CD4-positive, CD25-positive, alpha-beta regulatory T cell (primary cell): Measurements from ENCODE around the gene ELOVL1. TPM values are rescaled to one million over a fixed set of nuclear protein-coding genes. Genes with fewer than 3 reads are reported as not detected.
A peak's percentile ranks its signal among the peaks of the same experiment; 100 is the strongest.

Experiments used
- ATAC-seq, 2 donors: fragments of 150-1000 bp; cut with Tn5 transposase; one replicate each; pipeline ENCODE4 v1.10.0; 2021; ENCODE audit warnings: low read depth in 2 of 2, moderate number of reproducible peaks in 2 of 2, moderate library complexity in 1 of 2
- DNase-seq, 3 donors: peaks; one replicate each; pipeline versions ENCODE4 v3.0.0 to v3.0.0-alpha.2; 2012 to 2022; ENCODE audit warnings: mixed read lengths in 1 of 3
- H3K27ac ChIP-seq: one replicate; pipeline ENCODE4 v1.7.0; 2013; ENCODE audit warnings: mild to moderate bottlenecking, low read length; ENCODE audit not compliant: insufficient read depth, poor library complexity, severe bottlenecking
- H3K27me3 ChIP-seq: one replicate; pipeline ENCODE4 v1.7.0; 2013; ENCODE audit warnings: low read length; ENCODE audit not compliant: control insufficient read depth, insufficient read depth
- H3K36me3 ChIP-seq: one replicate; pipeline ENCODE4 v1.7.0; 2013; ENCODE audit warnings: mild to moderate bottlenecking, low read length, moderate library complexity; ENCODE audit not compliant: control insufficient read depth, insufficient read depth
- H3K4me1 ChIP-seq: 2 replicates; pipeline ENCODE4 v1.7.0; 2013; ENCODE audit warnings: mild to moderate bottlenecking, low read length; ENCODE audit not compliant: insufficient read depth, control insufficient read depth, poor library complexity, severe bottlenecking
- H3K4me3 ChIP-seq: one replicate; pipeline ENCODE4 v1.7.0; 2013; ENCODE audit warnings: low read depth, mild to moderate bottlenecking, low read length, moderate library complexity
- H3K9me3 ChIP-seq, 2 experiments: 1 replicate in 1 of 2; 2 replicates in 1 of 2; pipeline ENCODE4 v1.7.0; 2013; ENCODE audit warnings: low read length in 2 of 2, mild to moderate bottlenecking in 1 of 2, moderate library complexity in 1 of 2; ENCODE audit not compliant: control insufficient read depth in 2 of 2
- H3K27ac Mint-ChIP-seq, 3 donors: one replicate each; pipeline ENCODE4 v1.8.0; 2020 to 2022; ENCODE audit warnings: mild to moderate bottlenecking in 3 of 3, mixed read lengths in 3 of 3, moderate library complexity in 2 of 3
- H3K27me3 Mint-ChIP-seq: one replicate; pipeline ENCODE4 v1.8.0; 2022; ENCODE audit warnings: mild to moderate bottlenecking, mixed read lengths
- H3K36me3 Mint-ChIP-seq: one replicate; pipeline ENCODE4 v1.8.0; 2020; ENCODE audit warnings: mixed read lengths
- H3K4me1 Mint-ChIP-seq, 4 donors: one replicate each; pipeline ENCODE4 v1.8.0; 2020 to 2022; ENCODE audit warnings: mixed read lengths in 4 of 4, mild to moderate bottlenecking in 1 of 4
- H3K4me3 Mint-ChIP-seq, 4 donors: one replicate each; pipeline ENCODE4 v1.8.0; 2020 to 2022; ENCODE audit warnings: mild to moderate bottlenecking in 4 of 4, mixed read lengths in 4 of 4, moderate library complexity in 3 of 4
- H3K9me3 Mint-ChIP-seq, 7 donors: one replicate each; pipeline ENCODE4 v1.8.0; 2020 to 2022; ENCODE audit warnings: mixed read lengths in 7 of 7, mild to moderate bottlenecking in 3 of 7, moderate library complexity in 2 of 7
- polyA plus RNA-seq, 4 donors: library from polyadenylated mRNA; unstranded; fragments of 300-500 nt; fragmentation: Illumina TruSeq; gene quantifications; one replicate each; pipeline ENCODE4 v1.2.3, GENCODE V29; 2021
- total RNA-seq: library from RNA; stranded (reverse); gene quantifications from one replicate; pipeline ENCODE4 v1.2.3, GENCODE V29; 2022

ELOVL1 gene
- total and polyA plus RNA-seq, 5 donors from 2014 or later = 37.1 to 114 (median 77.4) TPM

DNA sequence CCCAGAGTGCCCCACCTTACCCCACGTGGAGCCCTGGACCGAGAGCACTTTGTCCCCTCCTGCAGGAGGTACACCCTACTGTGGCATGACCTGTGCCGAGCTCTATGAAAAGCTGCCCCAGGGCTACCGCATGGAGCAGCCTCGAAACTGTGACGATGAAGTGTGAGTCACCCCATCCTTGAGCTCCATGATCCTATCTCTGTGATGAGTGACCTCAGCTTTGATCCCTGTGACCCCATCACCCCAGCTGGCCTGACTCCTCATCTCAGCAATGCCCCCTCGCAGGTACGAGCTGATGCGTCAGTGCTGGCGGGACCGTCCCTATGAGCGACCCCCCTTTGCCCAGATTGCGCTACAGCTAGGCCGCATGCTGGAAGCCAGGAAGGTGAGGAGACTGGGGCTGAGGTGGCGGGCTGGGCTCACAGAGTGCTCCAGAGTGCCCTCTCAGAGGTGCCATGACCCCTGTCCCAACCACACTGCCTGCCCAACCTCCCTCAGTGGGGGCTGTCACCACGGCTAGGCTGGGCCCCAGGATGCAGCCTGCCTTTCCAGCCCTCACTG lies 46.4 kb downstream of the ELOVL1 start:
- ATAC-seq (no peak), DNase-seq (no peak)
- Histone ChIP-seq H3K4me1 (no peaks in the 10 kb centered on the region), H3K27ac (no peak overlapping the region), H3K4me3 (no peak overlapping the region), H3K9me3 (peaks cover 7 to 19% of the 10 kb centered on the region in 2 experiments), H3K36me3 (no peaks in the 10 kb centered on the region), H3K27me3 (no peaks in the 10 kb centered on the region)
- peaks cover 7% of the 10 kb centered on the region for H3K27me3 Mint-ChIP-seq
- H3K4me3 Mint-ChIP-seq = no peak overlapping the region
- peaks cover 12% of the 10 kb centered on the region for H3K36me3 Mint-ChIP-seq
- H3K9me3 Mint-ChIP-seq = peaks cover 1 to 13% (median 9%) of the 10 kb centered on the region in 7 donors
- H3K4me1 Mint-ChIP-seq = peaks cover 0 to 12% (median 0%) of the 10 kb centered on the region in 4 donors
- no peak overlapping the region for H3K27ac Mint-ChIP-seq

DNA sequence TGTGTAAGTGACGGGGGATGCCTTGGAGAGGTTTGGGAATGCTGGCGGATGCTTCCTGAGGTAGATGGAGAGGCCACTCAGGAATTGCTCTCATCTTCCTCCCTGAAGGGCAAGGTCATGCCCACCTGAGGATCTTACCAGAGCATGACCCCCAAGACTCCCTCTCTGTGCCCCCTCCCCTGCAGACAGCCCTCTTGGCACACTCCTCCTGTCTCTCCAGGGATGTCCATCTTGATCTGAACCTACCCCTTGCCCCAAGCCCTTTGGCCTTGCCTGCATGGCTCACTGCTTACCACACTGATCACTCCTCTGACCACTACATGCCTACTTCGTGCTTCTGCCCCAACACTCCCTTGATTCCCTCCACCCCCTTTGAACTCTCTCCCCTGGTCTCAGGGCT lies 48.0 kb downstream of the ELOVL1 start:
- Histone ChIP-seq H3K36me3 (no peaks in the 10 kb centered on the region), H3K9me3 (peaks cover 3 to 4% of the 10 kb centered on the region in 2 experiments), H3K4me1 (no peaks in the 10 kb centered on the region), H3K27me3 (no peaks in the 10 kb centered on the region), H3K4me3 (no peak overlapping the region), H3K27ac (no peak overlapping the region)
- ATAC-seq = no peak
- peaks cover 0 to 6% (median 2%) of the 10 kb centered on the region in 7 donors for H3K9me3 Mint-ChIP-seq
- H3K27me3 Mint-ChIP-seq = peaks cover under 1% of the 10 kb centered on the region
- H3K36me3 Mint-ChIP-seq = peaks cover 4% of the 10 kb centered on the region
- DNase-seq = no peak
- no peak overlapping the region for H3K4me3 Mint-ChIP-seq
- H3K4me1 Mint-ChIP-seq = peaks cover 0 to 8% (median 0%) of the 10 kb centered on the region in 4 donors
- H3K27ac Mint-ChIP-seq = peak overlapping the region in 1 of 3 donors; percentile 31

DNA sequence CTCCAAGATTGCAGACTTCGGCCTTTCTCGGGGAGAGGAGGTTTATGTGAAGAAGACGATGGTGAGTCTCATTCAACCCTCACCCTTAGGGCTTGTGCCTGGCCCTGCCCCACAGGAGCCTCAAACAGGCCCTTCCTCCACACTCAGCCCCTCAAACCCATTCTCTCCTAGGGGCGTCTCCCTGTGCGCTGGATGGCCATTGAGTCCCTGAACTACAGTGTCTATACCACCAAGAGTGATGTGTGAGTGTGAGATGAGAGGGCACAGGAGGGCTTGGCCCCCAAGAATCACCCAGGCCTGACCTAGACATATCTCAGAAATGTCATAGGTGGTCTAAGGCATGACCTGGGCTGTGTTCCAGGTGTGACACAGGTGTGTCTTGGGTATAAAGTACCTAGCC lies 48.5 kb downstream of the ELOVL1 start:
- DNase-seq = no peak

DNA sequence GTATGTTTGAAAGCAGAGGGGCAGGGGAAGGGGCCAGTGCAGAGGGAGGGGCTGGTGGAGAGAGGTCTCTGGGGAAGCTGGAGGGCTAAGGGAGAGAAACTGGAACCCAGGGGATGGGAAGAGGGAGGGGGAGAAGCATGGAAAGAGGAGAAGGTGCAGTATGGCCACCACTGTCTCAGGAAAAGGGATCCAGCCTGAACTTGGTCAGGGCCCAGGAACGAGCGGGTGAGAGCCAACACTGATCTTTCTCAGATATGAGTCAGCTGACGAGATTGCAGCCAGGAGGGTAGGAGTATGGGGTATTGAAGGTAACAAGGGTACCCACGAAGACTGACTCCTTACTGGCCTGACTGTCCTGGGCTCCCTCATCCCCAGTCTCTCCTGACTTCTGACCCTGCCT lies 49.0 kb downstream of the ELOVL1 start:
- H3K27me3 ChIP-seq = no peaks in the 10 kb centered on the region
- H3K4me3 ChIP-seq = no peak overlapping the region
- no peak for DNase-seq
- no peaks in the 10 kb centered on the region for H3K4me1 ChIP-seq
- no peak overlapping the region for H3K27ac Mint-ChIP-seq
- no peak overlapping the region for H3K27ac ChIP-seq
- no peaks in the 10 kb centered on the region for H3K27me3 Mint-ChIP-seq
- no peaks in the 10 kb centered on the region for H3K36me3 Mint-ChIP-seq
- no peak for ATAC-seq
- H3K9me3 Mint-ChIP-seq = no peaks in the 10 kb centered on the region
- no peaks in the 10 kb centered on the region for H3K9me3 ChIP-seq
- no peak overlapping the region for H3K4me3 Mint-ChIP-seq
- no peaks in the 10 kb centered on the region for H3K4me1 Mint-ChIP-seq
- H3K36me3 ChIP-seq = no peaks in the 10 kb centered on the region

More for the DNA sequence above, 48.5 kb downstream of the ELOVL1 start:
- no peaks in the 10 kb centered on the region for H3K36me3 ChIP-seq
- H3K9me3 ChIP-seq = no peaks in the 10 kb centered on the region
- no peaks in the 10 kb centered on the region for H3K27me3 ChIP-seq
- Mint-ChIP-seq H3K4me1 (peaks cover 0 to 4% (median 0%) of the 10 kb centered on the region in 4 donors), H3K27me3 (no peaks in the 10 kb centered on the region), H3K36me3 (no peaks in the 10 kb centered on the region), H3K27ac (no peak overlapping the region), H3K9me3 (peaks cover 0 to 2% (median 0%) of the 10 kb centered on the region in 7 donors), H3K4me3 (no peak overlapping the region)
- no peaks in the 10 kb centered on the region for H3K4me1 ChIP-seq
- H3K4me3 ChIP-seq = no peak overlapping the region
- no peak for ATAC-seq
- no peak overlapping the region for H3K27ac ChIP-seq

DNA sequence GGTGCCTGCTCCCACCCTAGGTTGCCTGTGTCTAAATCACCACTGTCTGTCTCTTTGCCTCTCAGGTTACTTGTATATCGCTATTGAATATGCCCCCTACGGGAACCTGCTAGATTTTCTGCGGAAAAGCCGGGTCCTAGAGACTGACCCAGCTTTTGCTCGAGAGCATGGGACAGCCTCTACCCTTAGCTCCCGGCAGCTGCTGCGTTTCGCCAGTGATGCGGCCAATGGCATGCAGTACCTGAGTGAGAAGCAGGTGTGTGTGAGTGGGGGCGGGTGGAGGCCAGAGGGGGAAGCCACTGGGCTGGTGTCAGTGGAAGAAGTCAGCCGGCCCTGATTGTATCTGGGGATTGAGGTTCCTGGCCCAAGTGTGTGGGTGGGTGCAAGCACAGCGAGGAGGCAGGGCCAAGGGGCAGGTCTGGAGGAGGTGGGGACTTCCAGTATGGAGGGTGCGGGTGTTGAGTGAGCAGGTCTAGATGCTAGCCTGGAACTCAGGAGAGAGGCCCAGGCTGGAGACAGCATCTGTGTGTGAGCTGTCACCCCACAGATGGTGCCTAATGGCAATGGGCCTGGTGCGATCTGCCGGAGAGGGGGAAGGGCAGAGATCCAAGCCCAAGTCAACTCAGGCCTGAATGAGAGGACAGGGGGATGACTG lies 49.9 kb downstream of the ELOVL1 start:
- H3K27ac ChIP-seq = no peak overlapping the region
- ATAC-seq (no peak), DNase-seq (no peak)
- H3K4me3 ChIP-seq = no peak overlapping the region
- no peaks in the 10 kb centered on the region for H3K27me3 Mint-ChIP-seq
- no peaks in the 10 kb centered on the region for H3K4me1 Mint-ChIP-seq
- no peaks in the 10 kb centered on the region for H3K36me3 Mint-ChIP-seq
- no peaks in the 10 kb centered on the region for H3K27me3 ChIP-seq
- no peaks in the 10 kb centered on the region for H3K4me1 ChIP-seq
- no peaks in the 10 kb centered on the region for H3K9me3 Mint-ChIP-seq
- no peaks in the 10 kb centered on the region for H3K36me3 ChIP-seq
- H3K9me3 ChIP-seq = no peaks in the 10 kb centered on the region
- H3K27ac Mint-ChIP-seq = no peak overlapping the region
- no peak overlapping the region for H3K4me3 Mint-ChIP-seq

DNA sequence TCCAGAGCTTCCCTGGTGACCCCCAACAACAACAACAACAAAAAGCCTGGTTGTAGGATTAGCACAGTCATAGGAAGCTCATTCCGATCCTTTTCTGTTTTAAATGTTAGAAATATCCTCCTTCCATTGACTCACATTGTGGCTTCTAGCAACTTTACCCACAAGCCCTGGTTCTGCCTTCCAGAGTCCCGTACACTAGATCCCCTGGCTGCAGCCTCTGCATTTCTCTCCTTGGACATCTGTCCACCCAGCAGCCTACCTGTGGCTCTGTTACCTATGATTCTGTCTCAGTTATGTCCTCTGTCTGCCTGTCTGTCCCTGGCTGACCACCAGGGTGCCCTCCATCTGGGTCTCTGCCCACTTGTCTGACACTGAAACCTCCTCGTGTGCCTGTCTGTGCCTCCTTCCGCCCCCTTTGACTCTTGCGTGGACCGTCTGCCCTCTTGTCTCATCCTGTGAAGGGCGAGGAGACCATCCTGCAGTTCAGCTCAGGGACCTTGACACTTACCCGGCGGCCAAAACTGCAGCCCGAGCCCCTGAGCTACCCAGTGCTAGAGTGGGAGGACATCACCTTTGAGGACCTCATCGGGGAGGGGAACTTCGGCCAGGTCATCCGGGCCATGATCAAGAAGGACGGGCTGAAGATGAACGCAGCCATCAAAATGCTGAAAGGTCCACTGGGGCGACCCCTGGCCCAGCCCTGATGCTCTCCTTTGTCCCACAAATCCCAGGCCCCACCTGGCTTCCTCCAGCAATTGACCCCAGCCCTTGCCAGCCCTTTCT lies 50.9 kb downstream of the ELOVL1 start:
- H3K4me1 Mint-ChIP-seq = no peaks in the 10 kb centered on the region
- Histone ChIP-seq H3K27ac (no peak overlapping the region), H3K4me1 (no peaks in the 10 kb centered on the region), H3K27me3 (no peaks in the 10 kb centered on the region), H3K4me3 (no peak overlapping the region), H3K9me3 (no peaks in the 10 kb centered on the region), H3K36me3 (no peaks in the 10 kb centered on the region)
- DNase-seq (no peak), ATAC-seq (no peak)
- H3K4me3 Mint-ChIP-seq = no peak overlapping the region
- no peaks in the 10 kb centered on the region for H3K27me3 Mint-ChIP-seq
- H3K9me3 Mint-ChIP-seq = no peaks in the 10 kb centered on the region
- peak overlapping the region in 1 of 3 donors; percentile 20 for H3K27ac Mint-ChIP-seq
- H3K36me3 Mint-ChIP-seq = no peaks in the 10 kb centered on the region

DNA sequence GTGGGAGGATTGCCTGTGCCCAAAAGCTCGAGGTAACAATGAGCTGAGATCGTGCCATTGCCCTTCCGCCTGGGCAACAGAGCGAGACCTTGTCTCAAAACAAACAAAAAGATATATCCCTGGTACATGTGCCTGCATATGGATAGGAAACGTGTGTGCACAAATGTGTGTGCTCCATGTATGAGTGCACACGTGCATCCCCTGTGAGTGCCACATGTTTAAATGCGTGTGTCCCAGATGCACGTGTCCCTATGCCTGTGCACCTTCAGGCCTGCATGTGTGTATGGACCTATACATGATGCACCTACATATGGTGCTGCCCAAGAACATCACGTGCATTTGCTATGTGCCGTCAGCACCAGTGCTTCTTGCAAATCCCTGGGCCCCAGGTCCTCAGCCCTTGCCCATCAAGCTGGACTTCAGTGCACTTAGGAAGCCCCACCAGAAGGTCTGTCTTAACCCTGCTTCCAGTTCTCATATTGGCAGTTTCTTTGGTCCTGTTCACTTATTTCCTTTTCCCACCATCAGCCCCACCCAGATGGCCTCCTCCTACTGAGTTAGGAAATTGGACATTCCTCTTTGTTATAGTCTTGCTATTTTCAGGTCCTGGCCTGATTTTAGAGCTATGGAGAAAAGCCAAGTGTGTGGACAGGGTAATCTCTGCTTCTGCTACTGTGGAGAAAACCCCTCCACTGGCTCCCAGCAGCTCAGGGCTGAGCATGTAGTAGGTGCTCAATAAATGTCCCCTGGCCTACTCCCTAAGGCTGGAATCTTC lies 51.7 kb downstream of the ELOVL1 start:
- H3K27me3 Mint-ChIP-seq = no peaks in the 10 kb centered on the region
- Histone ChIP-seq H3K27ac (no peak overlapping the region), H3K36me3 (no peaks in the 10 kb centered on the region), H3K4me3 (no peak overlapping the region), H3K27me3 (no peaks in the 10 kb centered on the region), H3K9me3 (no peaks in the 10 kb centered on the region), H3K4me1 (no peaks in the 10 kb centered on the region)
- H3K9me3 Mint-ChIP-seq = no peaks in the 10 kb centered on the region
- ATAC-seq (no peak), DNase-seq (no peak)
- H3K27ac Mint-ChIP-seq = peak overlapping the region in 1 of 3 donors; percentile 51
- no peaks in the 10 kb centered on the region for H3K4me1 Mint-ChIP-seq
- H3K4me3 Mint-ChIP-seq = no peak overlapping the region
- no peaks in the 10 kb centered on the region for H3K36me3 Mint-ChIP-seq
